Prostate gland (tissue), 2 donors: Measurements from ENCODE around the gene SUV39H1. TPM values are rescaled to one million over a fixed set of nuclear protein-coding genes. Genes with fewer than 3 reads are reported as not detected.

Experiments
- DNase-seq: peaks from one replicate; pipeline ENCODE4 v3.0.0-alpha.2; 2019; ENCODE audit warnings: low spot score
- H3K27ac ChIP-seq, 2 donors: fragments of 200-600 bp; sonication (generic); 2 replicates each; pipeline ENCODE4 v1.5.1; 2017 to 2019
- H3K27me3 ChIP-seq: fragments of 200-600 bp; sonication (generic); replicated peaks from 2 replicates; pipeline ENCODE4 v1.5.1; 2019; ENCODE audit not compliant: insufficient read depth
- H3K36me3 ChIP-seq, 2 donors: fragments of 200-600 bp; sonication (generic); 1 replicate in 1 of 2; 2 replicates in 1 of 2; pipeline versions ENCODE4 v1.5.1 to v1.8.1; 2017 to 2019
- H3K4me1 ChIP-seq: fragments of 200-600 bp; sonication (generic); replicated peaks from 2 replicates; pipeline ENCODE4 v1.5.1; 2019
- H3K4me3 ChIP-seq, 2 donors: fragments of 200-600 bp; sonication (generic); 2 replicates each; pipeline ENCODE4 v1.5.1; 2017 to 2019
- H3K9me3 ChIP-seq: fragments of 200-600 bp; sonication (generic); 2 replicates; pipeline ENCODE4 v1.5.1; 2017
- POLR2A ChIP-seq: fragments of 450-650 bp; IDR thresholded peaks from one replicate; pipeline ENCODE4 v1.6.1; 2016; ENCODE audit warnings: antibody characterized with exemption, mild to moderate bottlenecking
- POLR2AphosphoS5 ChIP-seq: sonication (generic); formaldehyde crosslinking; IDR thresholded peaks from one replicate; pipeline ENCODE4 v1.6.1; 2017; ENCODE audit warnings: antibody characterized with exemption
- WGBS: methylation state at CpG from one replicate; pipeline ENCODE4 v1.1.5; 2018; 5-methylcytosine and 5-hydroxymethylcytosine counted together
- intact Hi-C: fragments of 100-400 bp; cut with DNase I; formaldehyde crosslinking; loops from one replicate; pipeline ENCODE4 v1.14.2; 2022
- total RNA-seq, 2 donors: library from RNA; depleted of rRNA; stranded (reverse); fragments of >200 nt; gene quantifications; one replicate each; pipeline ENCODE4 v1.1.0, GENCODE V29; 2016
- TF ChIP-seq, protein P1 (sequence below), 4 experiments: fragments of 200-600 bp in 2 of 4; fragments of 450-650 bp in 2 of 4; sonication (generic) in 2 of 4; IDR thresholded peaks; 1 replicate in 3 of 4; 2 replicates in 1 of 4; pipeline ENCODE4 v1.5.1; 2016 to 2019; ENCODE audit warnings: antibody characterized with exemption in 4 of 4, mild to moderate bottlenecking in 2 of 4, moderate library complexity in 2 of 4

Gene SUV39H1
- total RNA-seq, 2 donors from 2014 or later = 7.4 to 9.1 TPM

DNA sequence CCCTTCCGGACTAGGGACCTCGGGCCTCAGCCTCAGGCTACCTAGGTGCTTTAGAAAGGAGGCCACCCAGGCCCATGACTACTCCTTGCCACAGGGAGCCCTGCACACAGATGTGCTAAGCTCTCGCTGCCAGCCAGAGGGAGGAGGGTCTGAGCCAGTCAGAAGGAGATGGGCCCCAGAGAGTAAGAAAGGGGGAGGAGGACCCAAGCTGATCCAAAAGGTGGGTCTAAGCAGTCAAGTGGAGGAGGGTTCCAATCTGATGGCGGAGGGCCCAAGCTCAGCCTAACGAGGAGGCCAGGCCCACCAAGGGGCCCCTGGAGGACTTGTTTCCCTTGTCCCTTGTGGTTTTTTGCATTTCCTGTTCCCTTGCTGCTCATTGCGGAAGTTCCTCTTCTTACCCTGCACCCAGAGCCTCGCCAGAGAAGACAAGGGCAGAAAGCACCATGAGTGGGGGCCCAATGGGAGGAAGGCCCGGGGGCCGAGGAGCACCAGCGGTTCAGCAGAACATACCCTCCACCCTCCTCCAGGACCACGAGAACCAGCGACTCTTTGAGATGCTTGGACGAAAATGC is 13.0 kb upstream of the SUV39H1 start, which contains the start of gene WAS:
WAS (plus strand) TSS at position 389 of the 572 bp plus-strand sequence; CDS start at position 444, 55 bp downstream.
- intact Hi-C loops = no loop called here
- Histone ChIP-seq H3K4me3 (no peak within 1 kb of the TSS), H3K36me3 (no peaks in the 10 kb centered on the region), H3K4me1 (no peaks in the 10 kb centered on the region), H3K9me3 (no peaks in the 10 kb centered on the region), H3K27ac (no peak within 1 kb of the TSS), H3K27me3 (no peaks in the 10 kb centered on the region)
- DNase-seq = no peak
- TF ChIP-seq, protein P1, sequence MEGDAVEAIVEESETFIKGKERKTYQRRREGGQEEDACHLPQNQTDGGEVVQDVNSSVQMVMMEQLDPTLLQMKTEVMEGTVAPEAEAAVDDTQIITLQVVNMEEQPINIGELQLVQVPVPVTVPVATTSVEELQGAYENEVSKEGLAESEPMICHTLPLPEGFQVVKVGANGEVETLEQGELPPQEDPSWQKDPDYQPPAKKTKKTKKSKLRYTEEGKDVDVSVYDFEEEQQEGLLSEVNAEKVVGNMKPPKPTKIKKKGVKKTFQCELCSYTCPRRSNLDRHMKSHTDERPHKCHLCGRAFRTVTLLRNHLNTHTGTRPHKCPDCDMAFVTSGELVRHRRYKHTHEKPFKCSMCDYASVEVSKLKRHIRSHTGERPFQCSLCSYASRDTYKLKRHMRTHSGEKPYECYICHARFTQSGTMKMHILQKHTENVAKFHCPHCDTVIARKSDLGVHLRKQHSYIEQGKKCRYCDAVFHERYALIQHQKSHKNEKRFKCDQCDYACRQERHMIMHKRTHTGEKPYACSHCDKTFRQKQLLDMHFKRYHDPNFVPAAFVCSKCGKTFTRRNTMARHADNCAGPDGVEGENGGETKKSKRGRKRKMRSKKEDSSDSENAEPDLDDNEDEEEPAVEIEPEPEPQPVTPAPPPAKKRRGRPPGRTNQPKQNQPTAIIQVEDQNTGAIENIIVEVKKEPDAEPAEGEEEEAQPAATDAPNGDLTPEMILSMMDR (IDR thresholded peaks at IDR 0.05) = no peak
- 75% methylated on average over 11 of the region's 13 CpGs for WGBS

DNA sequence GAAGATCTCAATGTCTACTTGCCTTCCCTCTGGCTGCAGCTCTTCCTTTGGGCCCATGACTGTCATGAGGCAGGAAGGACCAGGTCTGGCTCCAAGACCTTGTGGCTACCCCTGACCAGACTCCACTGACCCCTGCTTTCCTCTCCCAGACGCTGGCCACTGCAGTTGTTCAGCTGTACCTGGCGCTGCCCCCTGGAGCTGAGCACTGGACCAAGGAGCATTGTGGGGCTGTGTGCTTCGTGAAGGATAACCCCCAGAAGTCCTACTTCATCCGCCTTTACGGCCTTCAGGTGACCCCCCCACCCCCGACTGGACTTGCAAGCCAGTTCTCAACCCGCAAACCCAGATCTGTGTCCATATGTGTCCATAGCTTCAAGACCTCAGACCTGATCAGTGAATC is 12.4 kb upstream of the SUV39H1 start:
- Histone ChIP-seq H3K4me3 (no peak overlapping the region), H3K4me1 (no peaks in the 10 kb centered on the region), H3K27me3 (no peaks in the 10 kb centered on the region), H3K9me3 (no peaks in the 10 kb centered on the region), H3K27ac (no peak overlapping the region), H3K36me3 (no peaks in the 10 kb centered on the region)
- 79% methylated on average over 5 of the region's 7 CpGs for WGBS
- DNase-seq = no peak
- intact Hi-C loops = no loop called here
- TF ChIP-seq POLR2AphosphoS5 = no peak
- TF ChIP-seq POLR2A = no peak
- TF ChIP-seq, protein P1 (IDR thresholded peaks at IDR 0.05) = no peak

DNA sequence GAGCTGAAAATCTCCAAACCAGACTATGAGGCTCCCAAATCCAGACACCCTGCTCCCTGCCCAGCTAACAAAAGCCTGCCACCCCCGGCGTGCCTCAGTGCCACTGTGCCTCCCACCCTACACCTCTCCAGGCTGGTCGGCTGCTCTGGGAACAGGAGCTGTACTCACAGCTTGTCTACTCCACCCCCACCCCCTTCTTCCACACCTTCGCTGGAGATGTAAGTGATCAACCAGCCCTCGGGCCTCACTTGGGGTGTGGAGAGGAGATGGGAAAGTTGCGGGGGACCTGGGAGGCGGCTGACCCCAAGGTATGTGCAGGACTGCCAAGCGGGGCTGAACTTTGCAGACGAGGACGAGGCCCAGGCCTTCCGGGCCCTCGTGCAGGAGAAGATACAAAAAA is 11.1 kb upstream of the SUV39H1 start:
- TF ChIP-seq POLR2A (no peak), POLR2AphosphoS5 (no peak)
- TF ChIP-seq, protein P1 (IDR thresholded peaks at IDR 0.05) = no peak
- H3K4me1 ChIP-seq = no peaks in the 10 kb centered on the region
- intact Hi-C loops = no loop called here
- H3K27ac ChIP-seq = no peak overlapping the region
- H3K4me3 ChIP-seq = no peak overlapping the region
- no peak for DNase-seq
- H3K36me3 ChIP-seq = no peaks in the 10 kb centered on the region
- H3K27me3 ChIP-seq = no peaks in the 10 kb centered on the region
- WGBS = 65% methylated on average over 12 of the region's 12 CpGs
- no peaks in the 10 kb centered on the region for H3K9me3 ChIP-seq

DNA sequence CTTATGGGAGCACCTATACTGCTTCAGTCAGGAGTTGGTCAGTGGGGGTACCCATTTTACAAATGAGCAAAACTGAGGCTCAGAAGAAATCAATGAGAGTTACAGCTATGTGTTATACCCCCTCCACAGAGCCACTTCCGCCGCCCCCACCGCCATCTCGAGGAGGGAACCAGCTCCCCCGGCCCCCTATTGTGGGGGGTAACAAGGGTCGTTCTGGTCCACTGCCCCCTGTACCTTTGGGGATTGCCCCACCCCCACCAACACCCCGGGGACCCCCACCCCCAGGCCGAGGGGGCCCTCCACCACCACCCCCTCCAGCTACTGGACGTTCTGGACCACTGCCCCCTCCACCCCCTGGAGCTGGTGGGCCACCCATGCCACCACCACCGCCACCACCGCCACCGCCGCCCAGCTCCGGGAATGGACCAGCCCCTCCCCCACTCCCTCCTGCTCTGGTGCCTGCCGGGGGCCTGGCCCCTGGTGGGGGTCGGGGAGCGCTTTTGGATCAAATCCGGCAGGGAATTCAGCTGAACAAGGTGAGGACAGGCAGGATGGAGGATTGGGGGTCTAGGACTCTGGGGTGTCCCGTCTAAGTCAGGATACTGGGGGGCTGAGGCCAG is 7.9 kb upstream of the SUV39H1 start:
- H3K9me3 ChIP-seq = no peaks in the 10 kb centered on the region
- intact Hi-C loops = no loop called here
- no peak for DNase-seq
- no peaks in the 10 kb centered on the region for H3K36me3 ChIP-seq
- 63% methylated on average over 6 of the region's 19 CpGs for WGBS
- no peak overlapping the region for H3K4me3 ChIP-seq
- no peaks in the 10 kb centered on the region for H3K4me1 ChIP-seq
- no peaks in the 10 kb centered on the region for H3K27me3 ChIP-seq
- TF ChIP-seq POLR2A (no peak), POLR2AphosphoS5 (no peak)
- TF ChIP-seq, protein P1 (IDR thresholded peaks at IDR 0.05) = no peak
- H3K27ac ChIP-seq = no peak overlapping the region
